ENCODE measurements around the gene RNF10. TPM values are rescaled to one million over a fixed set of nuclear protein-coding genes. Genes with fewer than 3 reads are reported as not detected.

The RNF10 gene
- total RNA-seq, 1 experiment from 2014 or later, result 153 TPM

DNA sequence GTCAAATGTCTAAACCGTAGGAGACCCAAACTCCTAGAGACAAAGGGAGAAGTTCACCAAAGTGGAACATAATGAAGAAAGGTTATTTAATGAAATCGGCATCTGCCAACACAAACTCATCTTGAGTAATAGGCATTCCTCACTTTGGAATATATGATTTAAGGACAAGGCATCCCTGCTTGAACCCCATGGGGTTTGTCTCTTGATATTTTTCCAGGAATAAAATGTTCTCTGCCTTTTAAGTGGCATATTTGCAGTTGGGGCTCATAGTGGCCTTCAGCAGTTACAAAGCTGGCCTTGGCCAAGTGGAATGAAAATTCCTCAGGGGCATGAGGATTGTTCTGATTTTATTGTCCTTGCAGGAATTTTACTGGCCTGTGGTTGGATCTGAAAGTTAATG lies 40.0 kb downstream of the RNF10 start:
- DNase-seq, result no peak
- Mint-ChIP-seq H3K4me3 (no peak overlapping the region), H3K27ac (peak overlapping the region in 1 of 3 experiments; percentile 65; a peak in 2 of 7 replicates), H3K36me3 (ENCODE audit: insufficient read depth in 1 of 3, low read depth in 3 of 3) (peaks cover 47 to 96% (median 86%) of the 10 kb centered on the region in 3 experiments; a peak in 6 of 7 replicates), H3K9me3 (no peaks in the 10 kb centered on the region), H3K27me3 (ENCODE audit: low read depth) (no peaks in the 10 kb centered on the region), H3K4me1 (no peaks in the 10 kb centered on the region)
- no peaks in the 10 kb centered on the region for H3K79me2 ChIP-seq (ENCODE audit: insufficient read depth, low read length)
- no peak overlapping the region for H2AFZ ChIP-seq (ENCODE audit: low read length)
- no peak overlapping the region for H2BK120ac ChIP-seq (ENCODE audit: low read depth, low read length, poor library complexity, severe bottlenecking)
- H3K4me2 ChIP-seq (ENCODE audit: insufficient read depth, insufficient read length, low read length), result no peak overlapping the region
- no peak overlapping the region for H2BK12ac ChIP-seq (ENCODE audit: insufficient read length, low read depth, low read length)
- H3K79me1 ChIP-seq (ENCODE audit: insufficient read depth, low read depth, low read length, poor library complexity, severe bottlenecking), result no peaks in the 10 kb centered on the region
- no peaks in the 10 kb centered on the region for H3K23me2 ChIP-seq (ENCODE audit: insufficient read length, low read depth, low read length, poor library complexity, severe bottlenecking)
- H4K91ac ChIP-seq (ENCODE audit: insufficient read length, low read depth, low read length), result no peak overlapping the region
- H3K9me3 ChIP-seq (ENCODE audit: control insufficient read depth, low read depth, low read length), result no peaks in the 10 kb centered on the region
- no peak overlapping the region for H3K14ac ChIP-seq (ENCODE audit: insufficient read depth, low read length)
- H4K20me1 ChIP-seq (ENCODE audit: control insufficient read depth, insufficient read depth, insufficient read length), result no peaks in the 10 kb centered on the region
- H2BK5ac ChIP-seq (ENCODE audit: insufficient read length, low read length), result no peak overlapping the region
- H3K4me1 ChIP-seq (ENCODE audit: insufficient read depth, low read length), result no peaks in the 10 kb centered on the region
- no peak overlapping the region for H2BK15ac ChIP-seq (ENCODE audit: low read depth, low read length)
- TF ChIP-seq, protein P1, sequence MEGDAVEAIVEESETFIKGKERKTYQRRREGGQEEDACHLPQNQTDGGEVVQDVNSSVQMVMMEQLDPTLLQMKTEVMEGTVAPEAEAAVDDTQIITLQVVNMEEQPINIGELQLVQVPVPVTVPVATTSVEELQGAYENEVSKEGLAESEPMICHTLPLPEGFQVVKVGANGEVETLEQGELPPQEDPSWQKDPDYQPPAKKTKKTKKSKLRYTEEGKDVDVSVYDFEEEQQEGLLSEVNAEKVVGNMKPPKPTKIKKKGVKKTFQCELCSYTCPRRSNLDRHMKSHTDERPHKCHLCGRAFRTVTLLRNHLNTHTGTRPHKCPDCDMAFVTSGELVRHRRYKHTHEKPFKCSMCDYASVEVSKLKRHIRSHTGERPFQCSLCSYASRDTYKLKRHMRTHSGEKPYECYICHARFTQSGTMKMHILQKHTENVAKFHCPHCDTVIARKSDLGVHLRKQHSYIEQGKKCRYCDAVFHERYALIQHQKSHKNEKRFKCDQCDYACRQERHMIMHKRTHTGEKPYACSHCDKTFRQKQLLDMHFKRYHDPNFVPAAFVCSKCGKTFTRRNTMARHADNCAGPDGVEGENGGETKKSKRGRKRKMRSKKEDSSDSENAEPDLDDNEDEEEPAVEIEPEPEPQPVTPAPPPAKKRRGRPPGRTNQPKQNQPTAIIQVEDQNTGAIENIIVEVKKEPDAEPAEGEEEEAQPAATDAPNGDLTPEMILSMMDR (conservative IDR thresholded peaks at IDR 0.05), result no peak
- no peak overlapping the region for H3K4ac ChIP-seq (ENCODE audit: low read depth, low read length)
- H3K56ac ChIP-seq (ENCODE audit: insufficient read length, low read depth, low read length), result no peak overlapping the region
- H3K23ac ChIP-seq (ENCODE audit: insufficient read length, low read depth, low read length), result no peak overlapping the region
- no peaks in the 10 kb centered on the region for H3K27me3 ChIP-seq (ENCODE audit: insufficient read depth, low read length)
- H2BK20ac ChIP-seq (ENCODE audit: low read depth, low read length, poor library complexity, severe bottlenecking), result no peak overlapping the region
- H4K5ac ChIP-seq (ENCODE audit: insufficient read length, low read depth, low read length), result no peak overlapping the region
- no peak overlapping the region for H3K27ac ChIP-seq (ENCODE audit: insufficient read length, low read depth, low read length)
- no peak overlapping the region for H3T11ph ChIP-seq (ENCODE audit: low read length)
- WGBS (ENCODE audit: extremely low coverage, insufficient read length, low lambda C conversion rate), result no CpG with 5 or more reads among the region's 2 CpGs
- no peak overlapping the region for H2AK5ac ChIP-seq (ENCODE audit: insufficient read length, low read length)
- H4K8ac ChIP-seq (replicated peaks; ENCODE audit: insufficient read length, low read depth, low read length), result no peak overlapping the region
- no peak overlapping the region for H3K9ac ChIP-seq (ENCODE audit: extremely low read depth, insufficient read length, low read length)
- H3K18ac ChIP-seq (ENCODE audit: insufficient read length, low read depth, low read length), result no peak overlapping the region

All from H9 (cell line).